ENCODE results near the gene TMEM132C.

Gene TMEM132C

DNA sequence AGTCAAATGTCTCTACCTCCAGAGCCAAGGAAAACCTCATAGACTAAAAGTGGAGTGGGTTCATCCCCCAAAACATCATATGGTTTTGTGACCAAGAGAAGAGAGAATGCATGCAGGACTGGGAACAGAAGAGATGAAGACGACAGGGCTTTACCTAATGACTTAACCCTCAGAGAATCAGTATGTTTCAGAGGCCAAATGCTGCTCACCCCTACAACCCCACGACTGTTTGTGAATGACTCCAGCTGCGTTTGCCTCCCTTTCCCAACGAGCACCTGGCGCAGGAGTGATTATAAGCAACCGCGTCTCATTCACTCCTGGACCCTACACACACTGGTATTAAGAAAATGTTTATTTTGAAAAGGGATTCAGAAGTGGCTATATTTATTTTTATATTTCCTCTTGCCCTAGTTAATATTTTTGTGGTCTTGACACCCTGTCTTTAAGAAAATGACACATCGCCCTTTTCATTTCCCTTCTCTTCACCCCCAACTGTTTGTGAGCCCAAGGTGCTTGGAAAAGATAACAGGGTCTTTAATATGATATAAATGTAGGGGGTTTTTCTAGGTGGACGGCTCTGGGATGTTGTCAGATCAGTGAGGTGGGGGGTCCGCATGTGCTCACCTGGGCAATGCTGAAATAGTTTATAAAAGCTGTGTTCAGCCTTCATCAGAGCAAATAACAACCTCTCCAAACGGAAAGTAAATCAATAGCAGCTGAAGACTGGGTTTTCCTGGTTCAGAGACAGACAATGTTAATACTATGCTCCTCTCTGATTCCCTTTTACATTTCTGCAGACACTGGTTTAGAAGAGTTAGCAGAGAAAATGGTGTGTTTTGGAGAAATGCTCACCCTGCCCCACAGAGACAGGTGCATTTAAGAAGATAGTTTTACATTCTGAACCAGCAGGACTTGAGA lies 479.1 kb downstream of the TMEM132C start:
- in situ Hi-C loops (cut with MboI; ENCODE audit: low sequenced_read_pairs) = no loop called here

DNA sequence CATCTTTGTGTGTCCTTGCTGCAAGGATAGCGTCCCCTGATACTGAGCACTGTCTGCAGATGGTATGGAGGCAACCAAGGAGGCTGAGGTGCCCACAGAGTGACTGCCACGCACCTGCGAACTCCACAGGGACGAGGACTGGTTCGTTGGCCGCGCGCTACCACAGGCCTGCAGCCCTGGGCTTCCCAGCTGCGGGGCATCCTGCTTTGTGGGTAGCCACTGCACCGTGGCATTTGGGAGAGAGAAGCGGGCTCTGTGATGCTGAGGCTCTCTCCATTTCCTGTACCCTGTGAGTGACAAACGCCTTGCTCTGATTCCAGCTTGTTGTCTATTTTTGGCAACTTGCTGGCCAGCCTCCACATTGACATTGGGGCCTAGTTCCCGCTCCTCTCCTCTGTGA lies 480.5 kb downstream of the TMEM132C start:
- in situ Hi-C loops (cut with MboI; ENCODE audit: low sequenced_read_pairs) = no loop called here

DNA sequence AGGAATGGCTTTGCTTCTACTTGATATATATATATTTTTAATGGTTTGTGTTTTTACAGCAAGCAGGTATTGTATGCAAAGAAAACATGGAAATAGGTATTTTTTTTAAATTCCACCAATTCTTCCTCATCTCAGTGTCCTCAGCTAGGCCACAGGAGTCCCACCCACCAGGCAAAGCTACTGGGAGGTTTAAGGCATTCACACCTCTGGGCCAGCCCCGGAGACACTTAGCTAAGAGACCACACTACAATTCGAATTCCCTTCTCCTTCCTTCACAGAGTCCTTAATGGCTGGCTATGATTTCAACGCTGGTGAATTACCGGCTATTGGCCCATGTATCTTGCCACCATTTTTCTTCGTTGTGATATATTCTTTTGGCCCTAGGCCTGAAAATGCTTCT lies 485.4 kb downstream of the TMEM132C start:
- in situ Hi-C loops (cut with MboI; ENCODE audit: low sequenced_read_pairs) = no loop called here

DNA sequence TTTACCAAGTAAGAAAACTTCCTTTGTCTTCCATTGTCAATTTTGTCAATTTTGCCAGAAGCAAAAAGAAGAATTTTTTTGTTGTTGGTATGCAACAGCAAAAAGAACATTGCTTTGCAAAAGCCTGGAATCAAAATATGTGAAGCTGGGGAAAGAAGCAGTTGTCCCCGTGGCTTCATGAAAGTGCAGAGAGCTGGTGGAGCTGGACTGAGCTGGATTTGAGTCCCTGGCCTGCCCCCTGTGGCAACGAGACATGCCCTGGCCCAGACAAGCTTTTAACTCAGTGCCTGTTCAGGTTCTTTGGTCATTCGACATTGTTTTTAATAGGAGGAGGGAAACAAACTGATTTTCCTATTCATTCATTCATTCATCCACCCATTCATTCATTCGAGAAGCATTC lies 486.5 kb downstream of the TMEM132C start:
- in situ Hi-C loops (cut with MboI; ENCODE audit: low sequenced_read_pairs) = no loop called here

DNA sequence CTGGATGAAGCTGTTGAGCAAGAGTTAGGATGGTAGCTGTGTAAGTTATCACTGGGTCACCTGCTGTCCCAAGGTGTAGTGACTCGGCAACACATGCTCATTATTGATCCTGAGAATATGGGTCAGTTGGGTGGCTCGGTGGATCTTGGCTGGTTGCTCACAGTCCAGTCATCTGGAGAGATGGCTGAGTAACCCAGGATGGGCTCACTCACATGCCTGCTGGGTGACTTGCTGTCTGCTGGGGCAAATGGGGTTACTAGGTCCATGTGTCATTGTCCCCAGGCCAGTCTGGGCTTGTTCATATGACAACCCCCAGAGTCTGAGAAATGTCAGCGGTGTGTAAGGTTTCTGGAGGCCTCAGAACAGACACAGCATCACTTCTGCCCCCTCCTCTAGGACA lies 487.3 kb downstream of the TMEM132C start:
- in situ Hi-C loops (cut with MboI; ENCODE audit: low sequenced_read_pairs) = no loop called here

DNA sequence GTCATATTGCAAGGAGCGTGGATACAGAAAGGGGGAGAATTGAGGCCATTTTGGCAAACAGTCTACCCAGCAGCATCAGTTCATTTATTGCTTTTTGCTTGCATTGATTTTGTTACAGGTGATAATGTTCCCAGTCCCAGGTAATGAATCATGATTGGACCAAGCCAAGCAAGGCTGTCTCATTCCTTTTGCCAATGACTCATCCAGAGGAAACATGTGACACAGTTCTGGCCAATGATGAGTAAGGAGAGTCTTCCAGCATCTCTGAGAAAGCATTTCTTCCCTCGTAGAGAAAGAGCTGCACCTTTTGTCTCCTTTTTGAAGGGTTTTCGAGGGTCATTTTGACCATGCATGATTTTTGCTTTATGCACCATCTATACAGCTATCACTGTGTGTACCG lies 488.6 kb downstream of the TMEM132C start:
- in situ Hi-C loops (cut with MboI; ENCODE audit: low sequenced_read_pairs) = no loop called here
